ENCODE data around the gene ANXA10. TPM values are rescaled to one million over a fixed set of nuclear protein-coding genes. Genes with fewer than 3 reads are reported as not detected.

ANXA10 gene
- total and polyA plus RNA-seq, 2 of the 8 experiments (the other 6 are each of a cell fraction or from before 2014, with no cell fraction given), result not detected

Other genes starting within 250 kb of the ANXA10 start
- gene DDX60, start 226.2 kb downstream of the ANXA10 start, total RNA-seq (2021; fragmentation: NEBNext Ultra II Directional; extraction: Animal tissue kit (Norgen Biotek cat#: 25700)), result 1.5 and 1.6 TPM in 2 replicates
- gene DDX60, start 226.2 kb downstream of the ANXA10 start, polyA plus RNA-seq (2011; rRNA removed), result 0.53 and 1.00 TPM in 2 replicates

All from H1 (cell line).